H1 (cell line): ENCODE measurements around the gene PTX3. TPM values are rescaled to one million over a fixed set of nuclear protein-coding genes. Genes with fewer than 3 reads are reported as not detected.

Experiments
- CTCF ChIA-PET: fragments of 300-600 bp; sonication (Branson Sonifier 250); formaldehyde crosslinking; loops from one replicate; lab custom pipeline; 2021; ENCODE audit not compliant: partially characterized antibody; lab: Charles Lee
- POLR2A ChIA-PET: fragments of 300-600 bp; sonication (Branson Sonifier 250); formaldehyde crosslinking; loops from one replicate; lab custom pipeline; 2021; ENCODE audit warnings: inconsistent platforms; ENCODE audit not compliant: partially characterized antibody; lab: Charles Lee
- DNase-seq, 2 experiments: peaks; one replicate each; pipeline versions ENCODE4 v3.0.0 to v3.0.0-alpha.2; 2010 to 2022; ENCODE audit warnings: low spot score in 2 of 2, low read depth in 1 of 2, mixed read lengths in 1 of 2
- FAIRE-seq: peaks from 2 replicates; lab custom pipeline; 2011; peaks lifted over from hg19 to GRCh38; lab: Jason Lieb, UNC
- H2AFZ ChIP-seq: 2 replicates; pipeline ENCODE4 v1.8.1; 2012; ENCODE audit warnings: low read length, inconsistent platforms
- H2AK5ac ChIP-seq: 2 replicates; pipeline ENCODE4 v1.6.1; 2013; ENCODE audit warnings: low read depth, low read length
- H2BK120ac ChIP-seq: replicated peaks from 2 replicates; pipeline ENCODE3; 2013; ENCODE audit warnings: low read depth, low read length, inconsistent platforms
- H2BK12ac ChIP-seq: 2 replicates; pipeline ENCODE4 v1.6.1; 2013; ENCODE audit warnings: low read depth, low read length
- H2BK15ac ChIP-seq: 2 replicates; pipeline ENCODE4 v1.6.1; 2013; ENCODE audit warnings: low read length
- H2BK20ac ChIP-seq: 2 replicates; pipeline ENCODE4 v1.6.1; 2013; ENCODE audit warnings: low read length
- H2BK5ac ChIP-seq: 2 replicates; pipeline ENCODE4 v1.6.1; 2013; ENCODE audit warnings: low read depth, low read length
- H3K14ac ChIP-seq: 2 replicates; pipeline ENCODE4 v1.6.1; 2013; ENCODE audit warnings: inconsistent platforms; ENCODE audit not compliant: insufficient read length
- H3K18ac ChIP-seq: 2 replicates; pipeline ENCODE4 v1.6.1; 2013; ENCODE audit warnings: low read length; ENCODE audit errors: extremely low read depth
- H3K23ac ChIP-seq: 2 replicates; pipeline ENCODE4 v1.6.1; 2013; ENCODE audit warnings: inconsistent platforms; ENCODE audit not compliant: insufficient read length
- H3K23me2 ChIP-seq: 2 replicates; pipeline ENCODE4 v1.6.1; 2013; ENCODE audit warnings: low read depth, low read length
- H3K27ac ChIP-seq: 2 replicates; pipeline ENCODE4 v1.6.1; 2011; ENCODE audit warnings: low read depth, low read length, inconsistent platforms
- H3K27me3 ChIP-seq, 4 experiments: replicated peaks in 1 of 4; 1 replicate in 1 of 4; 2 replicates in 3 of 4; pipeline versions ENCODE4 v1.6.1 to v1.8.1; 2011 to 2013; ENCODE audit warnings: low read length in 3 of 4, mild to moderate bottlenecking in 3 of 4, inconsistent platforms in 2 of 4, mixed read lengths in 2 of 4, moderate library complexity in 1 of 4; ENCODE audit not compliant: control insufficient read depth in 3 of 4, insufficient read depth in 3 of 4; ENCODE audit errors: extremely low read depth in 1 of 4
- H3K36me3 ChIP-seq, 4 experiments: 2 replicates each; pipeline versions ENCODE4 v1.6.1 to v1.8.1; 2011 to 2013; ENCODE audit warnings: mild to moderate bottlenecking in 4 of 4, low read length in 3 of 4, moderate library complexity in 2 of 4, control low read depth in 1 of 4, inconsistent platforms in 1 of 4; ENCODE audit not compliant: insufficient read depth in 4 of 4, control insufficient read depth in 2 of 4
- H3K4ac ChIP-seq: replicated peaks from 2 replicates; pipeline ENCODE3; 2013; ENCODE audit warnings: low read length, low read depth, mixed read lengths, inconsistent platforms; ENCODE audit not compliant: insufficient read length
- H3K4me1 ChIP-seq, 4 experiments: replicated peaks in 1 of 4; 1 replicate in 1 of 4; 2 replicates in 3 of 4; pipeline versions ENCODE4 v1.6.1 to v1.8.1; 2011 to 2013; ENCODE audit warnings: low read length in 3 of 4, inconsistent platforms in 2 of 4, mixed read lengths in 1 of 4; ENCODE audit not compliant: insufficient read depth in 4 of 4, control insufficient read depth in 3 of 4
- H3K4me2 ChIP-seq, 2 experiments: 2 replicates each; pipeline versions ENCODE4 v1.6.1 to v1.8.1; 2011 to 2013; ENCODE audit warnings: low read depth in 2 of 2, low read length in 2 of 2, control low read depth in 1 of 2, inconsistent platforms in 1 of 2, mild to moderate bottlenecking in 1 of 2; ENCODE audit not compliant: insufficient read depth in 1 of 2
- H3K4me3 ChIP-seq, 4 experiments: fragments of 200-600, 300-600 bp in 1 of 4; sonication (generic), shearing (Covaris generic), sonication (Bioruptor Twin) in 1 of 4; 2 replicates each; pipeline versions ENCODE4 v1.5.1 to v1.8.1; 2011 to 2016; ENCODE audit warnings: low read length in 4 of 4, low read depth in 3 of 4, control low read depth in 2 of 4, inconsistent platforms in 2 of 4, mild to moderate bottlenecking in 2 of 4, mixed read lengths in 1 of 4, moderate library complexity in 1 of 4; ENCODE audit not compliant: insufficient read depth in 2 of 4; ENCODE audit errors: extremely low read depth in 1 of 4
- H3K56ac ChIP-seq: replicated peaks from 2 replicates; pipeline ENCODE3; 2013; ENCODE audit warnings: low read depth, mild to moderate bottlenecking, mixed read lengths, low read length, inconsistent platforms; ENCODE audit not compliant: insufficient read length
- H3K79me1 ChIP-seq: 2 replicates; pipeline ENCODE4 v1.6.1; 2013; ENCODE audit warnings: low read depth, low read length, control low read depth
- H3K79me2 ChIP-seq, 2 experiments: 2 replicates each; pipeline versions ENCODE4 v1.6.1 to v1.8.1; 2012 to 2013; ENCODE audit warnings: low read length in 2 of 2, mild to moderate bottlenecking in 2 of 2, inconsistent platforms in 1 of 2; ENCODE audit not compliant: insufficient read depth in 2 of 2, control insufficient read depth in 1 of 2
- H3K9ac ChIP-seq, 4 experiments: replicated peaks in 1 of 4; 1 replicate in 1 of 4; 2 replicates in 3 of 4; pipeline versions ENCODE4 v1.6.1 to v1.8.1; 2011 to 2013; ENCODE audit warnings: low read depth in 3 of 4, low read length in 3 of 4, control low read depth in 2 of 4, mild to moderate bottlenecking in 2 of 4, moderate library complexity in 2 of 4, inconsistent platforms in 1 of 4; ENCODE audit errors: extremely low read depth in 1 of 4
- H3K9me3 ChIP-seq, 2 experiments: 2 replicates each; pipeline versions ENCODE4 v1.6.1 to v1.8.1; 2012 to 2013; ENCODE audit warnings: mild to moderate bottlenecking in 2 of 2, moderate library complexity in 2 of 2, control low read depth in 1 of 2, inconsistent platforms in 1 of 2, low read depth in 1 of 2, low read length in 1 of 2, mixed read lengths in 1 of 2; ENCODE audit not compliant: insufficient read depth in 2 of 2
- H4K20me1 ChIP-seq, 2 experiments: replicated peaks in 1 of 2; 2 replicates each; pipeline versions ENCODE3 to v1.8.1; 2011 to 2013; ENCODE audit warnings: inconsistent platforms in 2 of 2, low read length in 2 of 2, mild to moderate bottlenecking in 1 of 2; ENCODE audit not compliant: insufficient read depth in 2 of 2, control insufficient read depth in 1 of 2
- H4K5ac ChIP-seq: 2 replicates; pipeline ENCODE4 v1.6.1; 2013; ENCODE audit warnings: low read length, low read depth, mixed read lengths, inconsistent platforms; ENCODE audit not compliant: insufficient read length
- H4K8ac ChIP-seq: 2 replicates; pipeline ENCODE4 v1.8.0; 2013; ENCODE audit warnings: mild to moderate bottlenecking, moderate library complexity, low read length, inconsistent platforms; ENCODE audit not compliant: insufficient read depth; ENCODE audit errors: extremely low read depth
- H4K91ac ChIP-seq: replicated peaks from 2 replicates; pipeline ENCODE3; 2013; ENCODE audit warnings: low read length, mixed read lengths, inconsistent platforms; ENCODE audit not compliant: insufficient read length
- ASH2L ChIP-seq: fragments of 200-600, 300-600 bp; sonication (generic); IDR thresholded peaks from one replicate; pipeline ENCODE4 v1.7.1; 2017; ENCODE audit warnings: low read length
- MAFK ChIP-seq: IDR thresholded peaks from 2 replicates; pipeline ENCODE4 v1.6.1; 2012; ENCODE audit warnings: low read depth, mild to moderate bottlenecking, improper control_type of control experiment, low read length
- WGBS, 2 experiments: shearing (Covaris generic) in 1 of 2; methylation state at CpG; one replicate each; pipeline versions ENCODE4 v1.1.6 to v1.1.7; 2013 to 2015; ENCODE audit warnings: low lambda C conversion rate in 2 of 2, mixed read lengths in 2 of 2, inconsistent platforms in 1 of 2, low coverage in 1 of 2, missing lambda C conversion rate in 1 of 2; ENCODE audit not compliant: insufficient replicate concordance in 2 of 2, insufficient coverage in 1 of 2, insufficient read length in 1 of 2; ENCODE audit errors: extremely low coverage in 1 of 2, missing lambda C conversion rate in 1 of 2; 5-methylcytosine and 5-hydroxymethylcytosine counted together
- polyA plus RNA-seq, 7 experiments: library from polyadenylated mRNA; depleted of rRNA in 3 of 7; stranded (reverse) in 5 of 7; unstranded in 2 of 7; fragments of >200 nt in 5 of 7; fragments of 200-250 nt in 2 of 7; gene quantifications; 1 replicate in 5 of 7; 2 replicates in 1 of 7; 4 replicates in 1 of 7; pipeline versions ENCODE4 v1.2.1 to v1.2.3, GENCODE V29; 2011 to 2013; ENCODE audit warnings: missing spikeins in 2 of 7, mixed read lengths in 2 of 7
- total RNA-seq: library from RNA; stranded (reverse); fragmentation: NEBNext Ultra II Directional; extraction: Animal tissue kit (Norgen Biotek cat#: 25700); gene quantifications from 2 replicates; pipeline ENCODE4 v1.2.1, GENCODE V29; 2021

The PTX3 gene
- total and polyA plus RNA-seq, 2 of the 8 experiments (the other 6 are each of a cell fraction or from before 2014, with no cell fraction given), result 1.2 to 1.7 TPM

DNA sequence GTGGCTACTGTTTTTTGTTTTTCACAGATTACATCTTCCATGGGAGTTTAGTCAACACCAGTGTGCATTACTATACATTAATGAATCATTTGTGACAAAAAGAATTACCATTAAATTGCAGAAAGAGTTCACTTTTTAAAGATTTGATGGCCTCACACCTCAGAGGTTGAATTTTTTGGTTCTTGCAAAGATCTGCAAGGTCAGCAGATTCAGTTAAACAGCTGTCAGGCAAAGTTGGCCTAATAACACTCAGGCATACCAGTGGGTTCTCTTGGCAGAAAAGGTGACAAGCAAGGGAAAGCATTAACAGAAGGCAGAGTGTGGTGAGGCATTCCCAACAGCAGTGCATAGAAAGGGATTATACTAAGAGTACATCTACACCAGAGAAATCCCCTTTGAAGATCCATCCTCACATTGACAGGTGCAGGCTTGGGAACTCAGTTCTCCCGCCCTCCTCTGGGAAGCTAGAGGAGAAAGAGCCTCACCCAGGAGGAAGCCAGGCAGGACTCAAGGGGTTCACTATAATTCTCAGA lies 24.3 kb upstream of the PTX3 start:
- no peak overlapping the region for H3K23ac ChIP-seq
- TF ChIP-seq ASH2L, result no peak
- TF ChIP-seq MAFK, result peak; percentile 86
- no peaks in the 10 kb centered on the region for H3K23me2 ChIP-seq
- no peaks in the 10 kb centered on the region for H3K79me1 ChIP-seq
- no peak overlapping the region for H4K91ac ChIP-seq
- H2BK20ac ChIP-seq, result no peak overlapping the region
- no peak overlapping the region for H2AK5ac ChIP-seq
- H2AFZ ChIP-seq, result no peak overlapping the region
- no peak overlapping the region for H4K8ac ChIP-seq
- WGBS, 2 experiments, result 90% methylated on average over 1 of the region's 1 CpG; no CpG with 5 or more reads in 1 of the 2 experiments
- no peaks in the 10 kb centered on the region for H3K9me3 ChIP-seq
- no peak overlapping the region for H3K4ac ChIP-seq
- no peak overlapping the region for H2BK15ac ChIP-seq
- no peak overlapping the region for H2BK120ac ChIP-seq
- H3K4me3 ChIP-seq, result no peak overlapping the region
- H3K27ac ChIP-seq, result no peak overlapping the region
- FAIRE-seq (no peak), DNase-seq (no peak)
- no peaks in the 10 kb centered on the region for H3K36me3 ChIP-seq
- H3K14ac ChIP-seq, result no peak overlapping the region
- H3K4me1 ChIP-seq, result no peaks in the 10 kb centered on the region
- H4K5ac ChIP-seq, result no peak overlapping the region
- H4K20me1 ChIP-seq, result no peaks in the 10 kb centered on the region
- no peak overlapping the region for H3K18ac ChIP-seq
- no peak overlapping the region for H3K4me2 ChIP-seq
- H2BK5ac ChIP-seq, result no peak overlapping the region
- ChIA-PET CTCF (interaction anchor here (0.6 kb wide), 1 partner anchor 716 kb away, joined by 3 read pairs; no protein-coding TSS in a partner anchor), POLR2A (no interaction called here)
- no peak overlapping the region for H3K56ac ChIP-seq
- H3K79me2 ChIP-seq, result no peaks in the 10 kb centered on the region
- no peaks in the 10 kb centered on the region for H3K27me3 ChIP-seq
- no peak overlapping the region for H2BK12ac ChIP-seq
- no peak overlapping the region for H3K9ac ChIP-seq
